ENCODE measurements around the gene HOXA10.

GRCh38 chr7:27186668-27187474 is 12.8 kb upstream of the HOXA10 start:
- TF ChIP-seq CTCF (IDR thresholded peaks at IDR 0.05; ENCODE audit: borderline replicate concordance, extremely low read depth, low read length, poor library complexity, severe bottlenecking) (no peak), EZH2 (IDR thresholded peaks at IDR 0.05; ENCODE audit: borderline replicate concordance, low read depth, low read length, severe bottlenecking) (no peak)
